ENCODE results near the gene GPHA2.

GPHA2 gene

GRCh38 chr11:64911689-64912088 lies 24.0 kb downstream of the GPHA2 start:
- H3K36me3 ChIP-seq (ENCODE audit: control insufficient read depth in 2 of 2, insufficient read depth in 2 of 2, low read length in 2 of 2): peaks cover 52 to 57% of the 10 kb centered on the region in 2 donors
- H3K4me3 ChIP-seq (ENCODE audit: low read length in 2 of 2): no peak overlapping the region
- H3K27ac ChIP-seq (ENCODE audit: low read depth in 2 of 2, low read length in 2 of 2): no peak overlapping the region
- H3K9me3 ChIP-seq (ENCODE audit: control insufficient read depth in 2 of 2, low read length in 2 of 2): no peaks in the 10 kb centered on the region
- H3K4me1 ChIP-seq (ENCODE audit: control insufficient read depth in 2 of 2, insufficient read depth in 2 of 2, low read length in 2 of 2): peaks cover 10 to 11% of the 10 kb centered on the region in 2 donors
- no peaks in the 10 kb centered on the region for H3K27me3 ChIP-seq (ENCODE audit: control insufficient read depth in 2 of 2, insufficient read depth in 2 of 2, low read length in 2 of 2)
- no peak overlapping the region for H3K9ac ChIP-seq (ENCODE audit: low read depth in 1 of 2, low read length in 2 of 2)

- Histone ChIP-seq H3K4me3 (ENCODE audit: low read length in 2 of 2) (no peak overlapping the region), H3K9ac (ENCODE audit: low read depth in 1 of 2, low read length in 2 of 2) (no peak overlapping the region), H3K36me3 (ENCODE audit: control insufficient read depth in 2 of 2, insufficient read depth in 2 of 2, low read length in 2 of 2) (peaks cover 58 to 63% of the 10 kb centered on the region in 2 donors), H3K27ac (ENCODE audit: low read depth in 2 of 2, low read length in 2 of 2) (no peak overlapping the region), H3K27me3 (ENCODE audit: control insufficient read depth in 2 of 2, insufficient read depth in 2 of 2, low read length in 2 of 2) (no peaks in the 10 kb centered on the region), H3K4me1 (ENCODE audit: control insufficient read depth in 2 of 2, insufficient read depth in 2 of 2, low read length in 2 of 2) (peaks cover 5% of the 10 kb centered on the region in 2 donors), H3K9me3 (ENCODE audit: control insufficient read depth in 2 of 2, low read length in 2 of 2) (no peaks in the 10 kb centered on the region)
Measured at GRCh38 chr11:64911142-64911541, 24.6 kb downstream of the GPHA2 start.

- Histone ChIP-seq H3K36me3 (ENCODE audit: control insufficient read depth in 2 of 2, insufficient read depth in 2 of 2, low read length in 2 of 2) (peaks cover 62 to 69% of the 10 kb centered on the region in 2 donors), H3K27me3 (ENCODE audit: control insufficient read depth in 2 of 2, insufficient read depth in 2 of 2, low read length in 2 of 2) (no peaks in the 10 kb centered on the region), H3K27ac (ENCODE audit: low read depth in 2 of 2, low read length in 2 of 2) (no peak overlapping the region), H3K4me3 (ENCODE audit: low read length in 2 of 2) (no peak overlapping the region), H3K9me3 (ENCODE audit: control insufficient read depth in 2 of 2, low read length in 2 of 2) (no peaks in the 10 kb centered on the region), H3K9ac (ENCODE audit: low read depth in 1 of 2, low read length in 2 of 2) (no peak overlapping the region), H3K4me1 (ENCODE audit: control insufficient read depth in 2 of 2, insufficient read depth in 2 of 2, low read length in 2 of 2) (no peaks in the 10 kb centered on the region)
Measured at GRCh38 chr11:64910451-64911093, 25.1 kb downstream of the GPHA2 start.

GRCh38 chr11:64909653-64910343 lies 25.9 kb downstream of the GPHA2 start:
- Histone ChIP-seq H3K27ac (ENCODE audit: low read depth in 2 of 2, low read length in 2 of 2) (no peak overlapping the region), H3K9me3 (ENCODE audit: control insufficient read depth in 2 of 2, low read length in 2 of 2) (no peaks in the 10 kb centered on the region), H3K27me3 (ENCODE audit: control insufficient read depth in 2 of 2, insufficient read depth in 2 of 2, low read length in 2 of 2) (no peaks in the 10 kb centered on the region), H3K4me1 (ENCODE audit: control insufficient read depth in 2 of 2, insufficient read depth in 2 of 2, low read length in 2 of 2) (no peaks in the 10 kb centered on the region), H3K4me3 (ENCODE audit: low read length in 2 of 2) (no peak overlapping the region), H3K9ac (ENCODE audit: low read depth in 1 of 2, low read length in 2 of 2) (no peak overlapping the region), H3K36me3 (ENCODE audit: control insufficient read depth in 2 of 2, insufficient read depth in 2 of 2, low read length in 2 of 2) (peaks cover 65 to 71% of the 10 kb centered on the region in 2 donors)

GRCh38 chr11:64908766-64909165 lies 26.9 kb downstream of the GPHA2 start:
- no peaks in the 10 kb centered on the region for H3K9me3 ChIP-seq (ENCODE audit: control insufficient read depth in 2 of 2, low read length in 2 of 2)
- no peak overlapping the region for H3K9ac ChIP-seq (ENCODE audit: low read depth in 1 of 2, low read length in 2 of 2)
- H3K27me3 ChIP-seq (ENCODE audit: control insufficient read depth in 2 of 2, insufficient read depth in 2 of 2, low read length in 2 of 2): no peaks in the 10 kb centered on the region
- no peak overlapping the region for H3K4me3 ChIP-seq (ENCODE audit: low read length in 2 of 2)
- no peak overlapping the region for H3K27ac ChIP-seq (ENCODE audit: low read depth in 2 of 2, low read length in 2 of 2)
- H3K36me3 ChIP-seq (ENCODE audit: control insufficient read depth in 2 of 2, insufficient read depth in 2 of 2, low read length in 2 of 2): peaks cover 59 to 65% of the 10 kb centered on the region in 2 donors
- no peaks in the 10 kb centered on the region for H3K4me1 ChIP-seq (ENCODE audit: control insufficient read depth in 2 of 2, insufficient read depth in 2 of 2, low read length in 2 of 2)

GRCh38 chr11:64906314-64906635 lies 29.4 kb downstream of the GPHA2 start:
- Histone ChIP-seq H3K36me3 (ENCODE audit: control insufficient read depth in 2 of 2, insufficient read depth in 2 of 2, low read length in 2 of 2) (peaks cover 65 to 66% of the 10 kb centered on the region in 2 donors), H3K4me1 (ENCODE audit: control insufficient read depth in 2 of 2, insufficient read depth in 2 of 2, low read length in 2 of 2) (no peaks in the 10 kb centered on the region), H3K9ac (ENCODE audit: low read depth in 1 of 2, low read length in 2 of 2) (no peak overlapping the region), H3K27ac (ENCODE audit: low read depth in 2 of 2, low read length in 2 of 2) (no peak overlapping the region), H3K27me3 (ENCODE audit: control insufficient read depth in 2 of 2, insufficient read depth in 2 of 2, low read length in 2 of 2) (no peaks in the 10 kb centered on the region), H3K4me3 (ENCODE audit: low read length in 2 of 2) (no peak overlapping the region), H3K9me3 (ENCODE audit: control insufficient read depth in 2 of 2, low read length in 2 of 2) (no peaks in the 10 kb centered on the region)

- no peaks in the 10 kb centered on the region for H3K9me3 ChIP-seq (ENCODE audit: control insufficient read depth in 2 of 2, low read length in 2 of 2)
- no peak overlapping the region for H3K27ac ChIP-seq (ENCODE audit: low read depth in 2 of 2, low read length in 2 of 2)
- H3K36me3 ChIP-seq (ENCODE audit: control insufficient read depth in 2 of 2, insufficient read depth in 2 of 2, low read length in 2 of 2): peaks cover 60 to 62% of the 10 kb centered on the region in 2 donors
- no peak overlapping the region for H3K9ac ChIP-seq (ENCODE audit: low read depth in 1 of 2, low read length in 2 of 2)
- H3K27me3 ChIP-seq (ENCODE audit: control insufficient read depth in 2 of 2, insufficient read depth in 2 of 2, low read length in 2 of 2): no peaks in the 10 kb centered on the region
- H3K4me3 ChIP-seq (ENCODE audit: low read length in 2 of 2): no peak overlapping the region
- H3K4me1 ChIP-seq (ENCODE audit: control insufficient read depth in 2 of 2, insufficient read depth in 2 of 2, low read length in 2 of 2): no peaks in the 10 kb centered on the region
Measured at GRCh38 chr11:64905516-64906313, 30.0 kb downstream of the GPHA2 start.

GRCh38 chr11:64903291-64903833 lies 32.3 kb downstream of the GPHA2 start:
- no peaks in the 10 kb centered on the region for H3K4me1 ChIP-seq (ENCODE audit: control insufficient read depth in 2 of 2, insufficient read depth in 2 of 2, low read length in 2 of 2)
- H3K36me3 ChIP-seq (ENCODE audit: control insufficient read depth in 2 of 2, insufficient read depth in 2 of 2, low read length in 2 of 2): peaks cover 44 to 61% of the 10 kb centered on the region in 2 donors
- H3K27me3 ChIP-seq (ENCODE audit: control insufficient read depth in 2 of 2, insufficient read depth in 2 of 2, low read length in 2 of 2): no peaks in the 10 kb centered on the region
- H3K4me3 ChIP-seq (ENCODE audit: low read length in 2 of 2): no peak overlapping the region
- no peak overlapping the region for H3K27ac ChIP-seq (ENCODE audit: low read depth in 2 of 2, low read length in 2 of 2)
- H3K9me3 ChIP-seq (ENCODE audit: control insufficient read depth in 2 of 2, low read length in 2 of 2): no peaks in the 10 kb centered on the region
- H3K9ac ChIP-seq (ENCODE audit: low read depth in 1 of 2, low read length in 2 of 2): no peak overlapping the region

- Histone ChIP-seq H3K9ac (ENCODE audit: low read depth in 1 of 2, low read length in 2 of 2) (no peak overlapping the region), H3K36me3 (ENCODE audit: control insufficient read depth in 2 of 2, insufficient read depth in 2 of 2, low read length in 2 of 2) (peaks cover 50 to 64% of the 10 kb centered on the region in 2 donors), H3K27ac (ENCODE audit: low read depth in 2 of 2, low read length in 2 of 2) (no peak overlapping the region), H3K9me3 (ENCODE audit: control insufficient read depth in 2 of 2, low read length in 2 of 2) (no peaks in the 10 kb centered on the region), H3K4me1 (ENCODE audit: control insufficient read depth in 2 of 2, insufficient read depth in 2 of 2, low read length in 2 of 2) (no peaks in the 10 kb centered on the region), H3K27me3 (ENCODE audit: control insufficient read depth in 2 of 2, insufficient read depth in 2 of 2, low read length in 2 of 2) (no peaks in the 10 kb centered on the region), H3K4me3 (ENCODE audit: low read length in 2 of 2) (no peak overlapping the region)
Measured at GRCh38 chr11:64902102-64902900, 33.4 kb downstream of the GPHA2 start.

All from mucosa of rectum (tissue), 2 donors.